ENCODE measurements around the gene ARID5A. TPM values are rescaled to one million over a fixed set of nuclear protein-coding genes. Genes with fewer than 3 reads are reported as not detected.

The ARID5A gene
- total and polyA plus RNA-seq, 2 of the 13 experiments (the other 11 are each of a cell fraction or from before 2014, with no cell fraction given), result 6.0 to 9.5 TPM

DNA sequence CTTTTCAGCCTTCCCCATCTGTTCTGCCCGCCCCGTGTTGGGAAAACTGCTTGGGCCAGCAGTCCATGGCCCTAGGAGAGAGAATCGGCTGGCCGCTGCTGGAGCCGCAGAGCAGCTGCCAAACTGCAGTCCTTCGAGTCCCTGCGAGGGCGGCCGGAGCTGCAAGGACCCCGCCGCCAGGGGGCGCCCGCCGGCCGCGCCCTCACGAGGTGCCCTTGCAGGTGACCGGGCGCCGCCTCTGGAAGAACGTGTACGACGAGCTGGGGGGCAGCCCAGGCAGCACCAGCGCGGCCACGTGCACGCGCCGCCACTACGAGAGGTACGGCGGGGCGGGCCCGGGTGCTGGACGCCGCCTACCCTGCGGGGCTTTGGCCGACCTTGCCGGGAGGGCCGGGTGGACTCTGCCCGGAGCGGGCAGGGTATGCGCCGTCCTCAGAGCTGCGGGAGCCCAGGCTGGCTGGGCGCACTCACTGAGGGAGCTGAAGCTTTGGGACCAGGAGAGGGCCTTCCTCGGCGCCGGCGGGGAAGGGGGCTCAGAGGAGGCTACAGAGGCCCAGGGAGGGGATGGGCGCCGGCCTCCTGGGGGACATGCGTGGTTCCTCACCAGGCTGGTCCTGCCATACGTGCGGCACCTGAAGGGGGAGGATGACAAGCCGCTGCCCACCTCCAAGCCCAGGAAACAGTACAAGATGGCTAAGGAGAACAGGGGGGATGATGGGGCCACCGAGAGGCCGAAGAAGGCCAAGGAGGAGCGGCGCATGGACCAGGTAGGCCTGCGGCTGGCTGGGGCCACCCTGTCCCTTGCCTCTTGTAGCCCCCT lies 13.6 kb downstream of the ARID5A start (continued):
- TF ChIP-seq FOXP1 (IDR thresholded peaks at IDR 0.05) (no peak), FOXP1 (CRISPR knock-in tag; IDR thresholded peaks at IDR 0.05) (peak; percentile 51), HNF4A (CRISPR knock-in tag; IDR thresholded peaks at IDR 0.05) (peak; percentile 85), TCF12 (IDR thresholded peaks at IDR 0.05) (no peak), TCF12 (CRISPR knock-in tag; IDR thresholded peaks at IDR 0.05) (peak; percentile 70; the same call in 1 of the 2 replicates), HOXA3 (CRISPR knock-in tag; IDR thresholded peaks at IDR 0.05) (peak; percentile 96), FOXA1 (IDR thresholded peaks at IDR 0.05) (no peak), FOXA1 (CRISPR knock-in tag; IDR thresholded peaks at IDR 0.05) (peak; percentile 28; the same call in 1 of the 2 replicates), PRMT3 (CRISPR knock-in tag; IDR thresholded peaks at IDR 0.05; ENCODE audit: borderline replicate concordance, low read depth) (no peak), ZNF232 (CRISPR knock-in tag; IDR thresholded peaks at IDR 0.05; ENCODE audit: borderline replicate concordance) (peak; percentile 93), AGO2 (optimal IDR thresholded peaks at IDR 0.05; ENCODE audit: low read depth, low read length) (peak; percentile 80), ZBTB21 (CRISPR knock-in tag; IDR thresholded peaks at IDR 0.05) (no peak), ZNF619 (CRISPR knock-in tag; IDR thresholded peaks at IDR 0.05) (peak; percentile 91), ISL2 (CRISPR knock-in tag; IDR thresholded peaks at IDR 0.05) (peak; percentile 50; the same call in 1 of the 2 replicates), ZNF891 (CRISPR knock-in tag; IDR thresholded peaks at IDR 0.05) (no peak), ZNF317 (CRISPR knock-in tag; IDR thresholded peaks at IDR 0.05) (peak; percentile 68; the same call in 1 of the 2 replicates), IRX3 (CRISPR knock-in tag; IDR thresholded peaks at IDR 0.05; ENCODE audit: borderline replicate concordance, low read depth) (0 out of 2 replicates have a peak, but pooled peaks have one; percentile 29), NR2F6 (IDR thresholded peaks at IDR 0.05) (no peak), NR2F6 (CRISPR knock-in tag; IDR thresholded peaks at IDR 0.05) (peak; percentile 88)
- TF ChIP-seq, protein P1, sequence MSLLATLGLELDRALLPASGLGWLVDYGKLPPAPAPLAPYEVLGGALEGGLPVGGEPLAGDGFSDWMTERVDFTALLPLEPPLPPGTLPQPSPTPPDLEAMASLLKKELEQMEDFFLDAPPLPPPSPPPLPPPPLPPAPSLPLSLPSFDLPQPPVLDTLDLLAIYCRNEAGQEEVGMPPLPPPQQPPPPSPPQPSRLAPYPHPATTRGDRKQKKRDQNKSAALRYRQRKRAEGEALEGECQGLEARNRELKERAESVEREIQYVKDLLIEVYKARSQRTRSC (CRISPR knock-in tag; IDR thresholded peaks at IDR 0.05; ENCODE audit: low read depth), result no peak
- TF ChIP-seq, protein P2, sequence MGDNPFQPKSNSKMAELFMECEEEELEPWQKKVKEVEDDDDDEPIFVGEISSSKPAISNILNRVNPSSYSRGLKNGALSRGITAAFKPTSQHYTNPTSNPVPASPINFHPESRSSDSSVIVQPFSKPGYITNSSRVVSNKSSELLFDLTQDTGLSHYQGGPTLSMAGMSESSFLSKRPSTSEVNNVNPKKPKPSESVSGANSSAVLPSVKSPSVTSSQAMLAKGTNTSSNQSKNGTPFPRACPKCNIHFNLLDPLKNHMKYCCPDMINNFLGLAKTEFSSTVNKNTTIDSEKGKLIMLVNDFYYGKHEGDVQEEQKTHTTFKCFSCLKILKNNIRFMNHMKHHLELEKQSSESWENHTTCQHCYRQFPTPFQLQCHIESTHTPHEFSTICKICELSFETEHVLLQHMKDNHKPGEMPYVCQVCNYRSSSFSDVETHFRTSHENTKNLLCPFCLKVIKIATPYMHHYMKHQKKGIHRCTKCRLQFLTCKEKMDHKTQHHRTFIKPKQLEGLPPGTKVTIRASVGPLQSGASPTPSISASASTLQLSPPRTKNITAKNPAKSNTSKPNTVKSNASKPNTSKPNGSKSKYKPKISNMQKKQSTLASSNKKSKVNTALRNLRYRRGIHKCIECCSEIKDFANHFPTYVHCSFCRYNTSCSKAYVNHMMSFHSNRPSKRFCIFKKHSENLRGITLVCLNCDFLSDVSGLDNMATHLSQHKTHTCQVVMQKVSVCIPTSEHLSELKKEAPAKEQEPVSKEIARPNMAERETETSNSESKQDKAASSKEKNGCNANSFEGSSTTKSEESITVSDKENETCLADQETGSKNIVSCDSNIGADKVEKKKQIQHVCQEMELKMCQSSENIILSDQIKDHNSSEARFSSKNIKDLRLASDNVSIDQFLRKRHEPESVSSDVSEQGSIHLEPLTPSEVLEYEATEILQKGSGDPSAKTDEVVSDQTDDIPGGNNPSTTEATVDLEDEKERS (CRISPR knock-in tag; IDR thresholded peaks at IDR 0.05), result peak; percentile 21; the same call in 1 of the 2 replicates
- TF ChIP-seq, protein P3, sequence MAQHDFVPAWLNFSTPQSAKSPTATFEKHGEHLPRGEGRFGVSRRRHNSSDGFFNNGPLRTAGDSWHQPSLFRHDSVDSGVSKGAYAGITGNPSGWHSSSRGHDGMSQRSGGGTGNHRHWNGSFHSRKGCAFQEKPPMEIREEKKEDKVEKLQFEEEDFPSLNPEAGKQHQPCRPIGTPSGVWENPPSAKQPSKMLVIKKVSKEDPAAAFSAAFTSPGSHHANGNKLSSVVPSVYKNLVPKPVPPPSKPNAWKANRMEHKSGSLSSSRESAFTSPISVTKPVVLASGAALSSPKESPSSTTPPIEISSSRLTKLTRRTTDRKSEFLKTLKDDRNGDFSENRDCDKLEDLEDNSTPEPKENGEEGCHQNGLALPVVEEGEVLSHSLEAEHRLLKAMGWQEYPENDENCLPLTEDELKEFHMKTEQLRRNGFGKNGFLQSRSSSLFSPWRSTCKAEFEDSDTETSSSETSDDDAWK (CRISPR knock-in tag; IDR thresholded peaks at IDR 0.05), result no peak
- TF ChIP-seq, protein P4, sequence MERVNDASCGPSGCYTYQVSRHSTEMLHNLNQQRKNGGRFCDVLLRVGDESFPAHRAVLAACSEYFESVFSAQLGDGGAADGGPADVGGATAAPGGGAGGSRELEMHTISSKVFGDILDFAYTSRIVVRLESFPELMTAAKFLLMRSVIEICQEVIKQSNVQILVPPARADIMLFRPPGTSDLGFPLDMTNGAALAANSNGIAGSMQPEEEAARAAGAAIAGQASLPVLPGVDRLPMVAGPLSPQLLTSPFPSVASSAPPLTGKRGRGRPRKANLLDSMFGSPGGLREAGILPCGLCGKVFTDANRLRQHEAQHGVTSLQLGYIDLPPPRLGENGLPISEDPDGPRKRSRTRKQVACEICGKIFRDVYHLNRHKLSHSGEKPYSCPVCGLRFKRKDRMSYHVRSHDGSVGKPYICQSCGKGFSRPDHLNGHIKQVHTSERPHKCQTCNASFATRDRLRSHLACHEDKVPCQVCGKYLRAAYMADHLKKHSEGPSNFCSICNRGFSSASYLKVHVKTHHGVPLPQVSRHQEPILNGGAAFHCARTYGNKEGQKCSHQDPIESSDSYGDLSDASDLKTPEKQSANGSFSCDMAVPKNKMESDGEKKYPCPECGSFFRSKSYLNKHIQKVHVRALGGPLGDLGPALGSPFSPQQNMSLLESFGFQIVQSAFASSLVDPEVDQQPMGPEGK (CRISPR knock-in tag; IDR thresholded peaks at IDR 0.05), result peak; percentile 98
- TF ChIP-seq, protein P5, sequence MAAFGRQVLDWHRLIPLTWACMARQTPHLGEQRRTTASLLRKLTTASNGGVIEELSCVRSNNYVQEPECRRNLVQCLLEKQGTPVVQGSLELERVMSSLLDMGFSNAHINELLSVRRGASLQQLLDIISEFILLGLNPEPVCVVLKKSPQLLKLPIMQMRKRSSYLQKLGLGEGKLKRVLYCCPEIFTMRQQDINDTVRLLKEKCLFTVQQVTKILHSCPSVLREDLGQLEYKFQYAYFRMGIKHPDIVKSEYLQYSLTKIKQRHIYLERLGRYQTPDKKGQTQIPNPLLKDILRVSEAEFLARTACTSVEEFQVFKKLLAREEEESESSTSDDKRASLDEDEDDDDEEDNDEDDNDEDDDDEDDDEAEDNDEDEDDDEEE (CRISPR knock-in tag; IDR thresholded peaks at IDR 0.05), result peak; percentile 80
